NCI-H146 (cell line): ENCODE data around the gene ZNF569.
A peak's percentile ranks its signal among the peaks of the same experiment; 100 is the strongest.
"Not testable (repeated sequence)": the region's sequence is repeated elsewhere in the genome, so short reads cannot be mapped to it uniquely, and the experiment has no call there.

Source experiments
- DNase-seq: peaks from one replicate; lab custom pipeline; 2025; lab: John Stamatoyannopoulos, UW

The ZNF569 gene

GRCh38 chr19:37401078-37401477 is 66.2 kb downstream of the ZNF569 start:
- DNase-seq: no peak

GRCh38 chr19:37391399-37391798 is 75.8 kb downstream of the ZNF569 start:
- not testable (repeated sequence) for DNase-seq

GRCh38 chr19:37389234-37389633 is 78.0 kb downstream of the ZNF569 start:
- DNase-seq: no peak

- DNase-seq: peak; percentile 94
These were observed 96.2 kb downstream of the ZNF569 start, which contains the start of gene ZNF527 for GRCh38 chr19:37370880-37371661. ZNF527 (plus strand) TSS chr19:37371099; CDS start chr19:37374199, 3,100 bp downstream.

- peak; percentile 39 for DNase-seq
These were observed 96.8 kb downstream of the ZNF569 start for GRCh38 chr19:37370386-37370879.

- DNase-seq: no peak
These were observed 104.5 kb downstream of the ZNF569 start for GRCh38 chr19:37362733-37363132.

GRCh38 chr19:37361994-37362393 is 105.2 kb downstream of the ZNF569 start:
- DNase-seq: no peak
